GM12892 (cell line): ENCODE data around the gene RERGL.

Experiments
- POLR2A ChIP-seq: IDR thresholded peaks from 2 replicates; pipeline ENCODE4 v1.6.1; 2011; ENCODE audit warnings: low read depth, low read length, control low read depth
- POLR2AphosphoS5 ChIP-seq: IDR thresholded peaks from 2 replicates; pipeline ENCODE4 v1.6.1; 2011; ENCODE audit warnings: low read depth, low read length, control low read depth
- TAF1 ChIP-seq: IDR thresholded peaks from 2 replicates; pipeline ENCODE4 v1.6.1; 2011; ENCODE audit warnings: low read depth, mild to moderate bottlenecking, control low read depth, low read length, borderline replicate concordance

GRCh38 chr12:18135086-18135485, 45.1 kb upstream of the RERGL start:
- TF ChIP-seq POLR2AphosphoS5 (no peak), POLR2A (no peak), TAF1 (no peak)
